Endothelial cell of umbilical vein (primary cell): ENCODE measurements around the gene GTF3C2. TPM values are rescaled to one million over a fixed set of nuclear protein-coding genes. Genes with fewer than 3 reads are reported as not detected.

Experiments used
- BruUV-seq: library from RNA; stranded (reverse); fragments of 400-500 nt; replicated peaks from 2 replicates; lab custom pipeline; 2021; lab: Mats Ljungman, UMichigan
- CTCF ChIA-PET: fragments of 300-600, 350-600 bp; sonication (Branson Sonifier 250); formaldehyde crosslinking; loops from one replicate; lab custom pipeline; 2021; ENCODE audit warnings: antibody characterized with exemption, inconsistent platforms; lab: Charles Lee
- POLR2A ChIA-PET: fragments of 300-600, 350-600 bp; sonication (Branson Sonifier 250); formaldehyde crosslinking; loops from one replicate; lab custom pipeline; 2021; ENCODE audit warnings: antibody characterized with exemption, inconsistent platforms; lab: Charles Lee
- DNase-seq: peaks from one replicate; pipeline ENCODE4 v3.0.0-alpha.2; 2011; ENCODE audit warnings: low read depth, low spot score
- FAIRE-seq: peaks from 2 replicates; lab custom pipeline; 2011; peaks lifted over from hg19 to GRCh38; lab: Jason Lieb, UNC
- H2AFZ ChIP-seq: 2 replicates; pipeline ENCODE4 v1.6.0; 2012; ENCODE audit warnings: low read depth, low read length, control low read depth, inconsistent platforms
- H3K27ac ChIP-seq: 2 replicates; pipeline ENCODE4 v1.5.1; 2011; ENCODE audit warnings: low read depth, mild to moderate bottlenecking, control low read depth, low read length, moderate library complexity; ENCODE audit not compliant: insufficient read depth
- H3K27me3 ChIP-seq, 2 experiments: 2 replicates each; pipeline versions ENCODE4 v1.6.0 to v1.6.1; 2011; ENCODE audit warnings: low read length in 2 of 2, mixed read lengths in 1 of 2; ENCODE audit not compliant: control insufficient read depth in 2 of 2, insufficient read depth in 2 of 2
- H3K36me3 ChIP-seq, 2 experiments: 2 replicates in 1 of 2; 3 replicates in 1 of 2; pipeline ENCODE4 v1.5.1; 2011; ENCODE audit warnings: low read length in 2 of 2, mild to moderate bottlenecking in 1 of 2, moderate library complexity in 1 of 2; ENCODE audit not compliant: control insufficient read depth in 2 of 2, insufficient read depth in 2 of 2; ENCODE audit errors: extremely low read depth in 1 of 2
- H3K4me1 ChIP-seq: 3 replicates; pipeline ENCODE4 v1.5.1; 2011; ENCODE audit warnings: mild to moderate bottlenecking, low read length; ENCODE audit not compliant: control insufficient read depth, insufficient read depth; ENCODE audit errors: extremely low read depth
- H3K4me2 ChIP-seq: 2 replicates; pipeline ENCODE4 v1.6.1; 2011; ENCODE audit warnings: low read length, control low read depth, mixed read lengths; ENCODE audit not compliant: insufficient read depth
- H3K4me3 ChIP-seq, 3 experiments: fragments of 200-600 bp in 1 of 3; sonication (generic), shearing (Covaris generic) in 1 of 3; replicated peaks in 1 of 3; 2 replicates each; pipeline ENCODE4 v1.5.1; 2011 to 2016; ENCODE audit warnings: control low read depth in 3 of 3, low read length in 3 of 3, mild to moderate bottlenecking in 2 of 3, inconsistent platforms in 1 of 3, low read depth in 1 of 3, moderate library complexity in 1 of 3; ENCODE audit not compliant: insufficient read depth in 1 of 3
- H3K79me2 ChIP-seq: 2 replicates; pipeline ENCODE4 v1.6.0; 2012; ENCODE audit warnings: low read length, inconsistent platforms; ENCODE audit not compliant: control insufficient read depth, insufficient read depth
- H3K9ac ChIP-seq: replicated peaks from 2 replicates; pipeline ENCODE3; 2011; ENCODE audit warnings: low read length, control low read depth; ENCODE audit not compliant: insufficient read depth; ENCODE audit errors: extremely low read depth
- H3K9me1 ChIP-seq: replicated peaks from 3 replicates; pipeline ENCODE4 v1.6.0; 2011; ENCODE audit warnings: mild to moderate bottlenecking, low read length; ENCODE audit not compliant: control insufficient read depth, insufficient read depth; ENCODE audit errors: extremely low read depth
- H3K9me3 ChIP-seq: replicated peaks from 2 replicates; pipeline ENCODE4 v1.5.1; 2012; ENCODE audit warnings: low read length, inconsistent platforms; ENCODE audit not compliant: control insufficient read depth, insufficient read depth
- H4K20me1 ChIP-seq: replicated peaks from 2 replicates; pipeline ENCODE3; 2011; ENCODE audit warnings: mild to moderate bottlenecking, low read length; ENCODE audit not compliant: control insufficient read depth, insufficient read depth; ENCODE audit errors: extremely low read depth
- CTCF ChIP-seq, 2 donors: IDR thresholded peaks; 1 replicate in 1 of 2; 2 replicates in 1 of 2; pipeline ENCODE4 v1.5.1; 2011; ENCODE audit warnings: low read length in 2 of 2, mild to moderate bottlenecking in 2 of 2, moderate library complexity in 2 of 2, control low read depth in 1 of 2, inconsistent platforms in 1 of 2, low read depth in 1 of 2; ENCODE audit not compliant: insufficient read depth in 1 of 2; ENCODE audit errors: extremely low read depth in 1 of 2
- EZH2 ChIP-seq: IDR thresholded peaks from 2 replicates; pipeline ENCODE4 v1.6.1; 2012; ENCODE audit warnings: borderline replicate concordance, low read depth, mild to moderate bottlenecking, moderate library complexity, low read length, inconsistent platforms; ENCODE audit not compliant: severe bottlenecking
- FOS ChIP-seq: IDR thresholded peaks from 2 replicates; pipeline ENCODE4 v1.6.1; 2011; ENCODE audit warnings: mild to moderate bottlenecking, low read length, moderate library complexity, borderline replicate concordance; ENCODE audit not compliant: insufficient read depth
- GATA2 ChIP-seq: IDR thresholded peaks from 2 replicates; pipeline ENCODE4 v1.7.0; 2011; ENCODE audit warnings: low read depth, mild to moderate bottlenecking, moderate library complexity, mixed read lengths, low read length; ENCODE audit not compliant: insufficient read length, insufficient read depth
- JUN ChIP-seq: IDR thresholded peaks from 2 replicates; pipeline ENCODE4 v1.6.1; 2011; ENCODE audit warnings: borderline replicate concordance, low read depth; ENCODE audit not compliant: insufficient read length, insufficient read depth
- MAX ChIP-seq: IDR thresholded peaks from 2 replicates; pipeline ENCODE4 v1.6.1; 2011; ENCODE audit not compliant: insufficient read depth, insufficient read length
- MYC ChIP-seq: IDR thresholded peaks from one replicate; pipeline ENCODE4 v1.6.1; 2011; ENCODE audit warnings: mild to moderate bottlenecking, low read depth, low read length
- POLR2A ChIP-seq: IDR thresholded peaks from 2 replicates; pipeline ENCODE4 v1.6.1; 2012; ENCODE audit warnings: low read depth, mild to moderate bottlenecking, control low read depth, low read length
- POLR2AphosphoS5 ChIP-seq: IDR thresholded peaks from 2 replicates; pipeline ENCODE4 v1.6.1; 2012; ENCODE audit warnings: low read depth, mild to moderate bottlenecking, control low read depth, low read length, moderate library complexity; ENCODE audit not compliant: insufficient read depth
- dilution Hi-C: fragments of 300-500 bp; cut with MboI; formaldehyde crosslinking; loops from one replicate; pipeline ENCODE4 v1.15.0; 2019; ENCODE audit warnings: low sequenced_read_pairs; ENCODE audit not compliant: extremely low pct_ligation_motif_present
- intact Hi-C: fragments of 100-400 bp; cut with micrococcal nuclease; formaldehyde crosslinking; loops from one replicate; pipeline ENCODE4 v1.10.0; 2022
- polyA plus RNA-seq, 4 experiments: library from polyadenylated mRNA; depleted of rRNA in 3 of 4; stranded (reverse) in 3 of 4; unstranded in 1 of 4; fragments of >200 nt; gene quantifications; 2 replicates each; pipeline versions ENCODE4 v1.2.1 to v1.2.3, GENCODE V29; 2011 to 2012; ENCODE audit warnings: missing spikeins in 1 of 4
- total RNA-seq: library from RNA; stranded (reverse); gene quantifications from 2 replicates; pipeline ENCODE4 v1.2.3, GENCODE V29; 2021

The GTF3C2 gene
- total and polyA plus RNA-seq, 2 donors (not counting 3 experiments of a cell fraction or from before 2014, with no cell fraction given): 57.4 to 59.7 TPM

GRCh38 chr2:27373567-27373966, 17.0 kb upstream of the GTF3C2 start:
- H3K4me2 ChIP-seq: no peak overlapping the region
- H3K9me1 ChIP-seq: no peaks in the 10 kb centered on the region
- H3K36me3 ChIP-seq: peaks cover 20 to 43% of the 10 kb centered on the region in 2 experiments
- FAIRE-seq (no peak), DNase-seq (no peak)
- no peak for TF ChIP-seq GATA2
- no peak for TF ChIP-seq JUN
- no peak for TF ChIP-seq MAX
- no peak for TF ChIP-seq POLR2AphosphoS5
- TF ChIP-seq EZH2: no peak
- TF ChIP-seq CTCF (IDR thresholded peaks at IDR 0.05; ENCODE audit: extremely low read depth in 1 of 2, insufficient read depth in 1 of 2, low read depth in 1 of 2, low read length in 2 of 2): no peak
- TF ChIP-seq FOS: no peak
- no peak for TF ChIP-seq MYC
- no peak for TF ChIP-seq POLR2A
- intact Hi-C loops (loop anchor here (5.0 kb wide), 2 partner anchors 126 to 161 kb away; partner anchors contain the start of genes ATRAID and SLC5A6), dilution Hi-C loops (no loop called here)
- H2AFZ ChIP-seq: no peak overlapping the region
- no peak overlapping the region for H3K9ac ChIP-seq
- no peaks in the 10 kb centered on the region for H3K27me3 ChIP-seq
- POLR2A ChIA-PET: no interaction called here
- peaks cover 34% of the 10 kb centered on the region for H3K79me2 ChIP-seq
- H3K4me3 ChIP-seq: no peak overlapping the region
- no peaks in the 10 kb centered on the region for H4K20me1 ChIP-seq
- no peak overlapping the region for H3K27ac ChIP-seq
- H3K9me3 ChIP-seq: no peaks in the 10 kb centered on the region
- BruUV-seq: no TSS peak
- H3K4me1 ChIP-seq: peaks cover 14% of the 10 kb centered on the region
- CTCF ChIA-PET: no interaction called here
